ENCODE data around the gene MYF5.

MYF5 gene

GRCh38 chr12:80766210-80766609 is 49.5 kb downstream of the MYF5 start:
- no peak for DNase-seq (ENCODE audit: low read depth)

- DNase-seq (ENCODE audit: low read depth): no peak
These were observed 50.2 kb downstream of the MYF5 start for GRCh38 chr12:80766897-80767296.

Measured in iris pigment epithelial cell (primary cell).